GM12878 (cell line): ENCODE data around the gene LIX1L.

ENCODE experiments used
- EZH2 ChIP-seq: IDR thresholded peaks from 2 replicates; pipeline ENCODE4 v1.6.1; 2012; ENCODE audit warnings: low read depth, mild to moderate bottlenecking, control low read depth, inconsistent platforms, low read length, borderline replicate concordance; ENCODE audit not compliant: control insufficient read depth
- FOXM1 ChIP-seq: IDR thresholded peaks from 2 replicates; pipeline ENCODE4 v1.6.1; 2012; ENCODE audit warnings: low read depth, mild to moderate bottlenecking, inconsistent platforms, low read length, moderate library complexity
- JUNB ChIP-seq: IDR thresholded peaks from 2 replicates; pipeline ENCODE4 v1.6.1; 2016; ENCODE audit warnings: antibody characterized with exemption, mild to moderate bottlenecking
- NFYB ChIP-seq: IDR thresholded peaks from 2 replicates; pipeline ENCODE4 v1.6.1; 2011; ENCODE audit warnings: low read depth, mild to moderate bottlenecking, low read length, improper control_type of control experiment, moderate library complexity; ENCODE audit not compliant: insufficient read depth
- POLR2A ChIP-seq: IDR thresholded peaks from 2 replicates; pipeline ENCODE4 v1.6.1; 2011; ENCODE audit warnings: low read depth, mild to moderate bottlenecking, low read length
- SIN3A ChIP-seq: IDR thresholded peaks from 2 replicates; pipeline ENCODE4 v1.6.1; 2012; ENCODE audit warnings: low read depth, low read length, improper control_type of control experiment
- TCF7 ChIP-seq: IDR thresholded peaks from 2 replicates; pipeline ENCODE4 v1.6.1; 2014; ENCODE audit warnings: antibody characterized with exemption, borderline replicate concordance
- ZSCAN29 ChIP-seq: fragments of 450-650 bp; IDR thresholded peaks from 2 replicates; pipeline ENCODE4 v1.6.1; 2017; ENCODE audit warnings: mild to moderate bottlenecking, moderate library complexity
- TF ChIP-seq, protein P1 (sequence below), 3 experiments: IDR thresholded peaks in 2 of 3; conservative IDR thresholded peaks in 1 of 3; 2 replicates each; pipeline ENCODE4 v1.5.1; 2011; ENCODE audit warnings: low read depth in 3 of 3, low read length in 3 of 3, mild to moderate bottlenecking in 3 of 3, control low read depth in 2 of 3, moderate library complexity in 2 of 3, inconsistent platforms in 1 of 3, mixed read lengths in 1 of 3; ENCODE audit not compliant: control insufficient read depth in 2 of 3, insufficient read depth in 1 of 3; ENCODE audit errors: extremely low read depth in 1 of 3
- TF ChIP-seq, protein P2 (sequence below): IDR thresholded peaks from 2 replicates; pipeline ENCODE4 v1.6.1; 2012; ENCODE audit warnings: mild to moderate bottlenecking, low read depth, low read length
- TF ChIP-seq, protein P3 (sequence below): fragments of 450-650 bp; IDR thresholded peaks from 2 replicates; pipeline ENCODE4 v1.6.1; 2014; ENCODE audit warnings: mild to moderate bottlenecking
- TF ChIP-seq, protein P4 (sequence below): IDR thresholded peaks from 2 replicates; pipeline ENCODE4 v1.6.1; 2011; ENCODE audit warnings: borderline replicate concordance, low read depth, mild to moderate bottlenecking, moderate library complexity, mixed read lengths, low read length; ENCODE audit not compliant: insufficient read depth; ENCODE audit errors: extremely low read length

DNA sequence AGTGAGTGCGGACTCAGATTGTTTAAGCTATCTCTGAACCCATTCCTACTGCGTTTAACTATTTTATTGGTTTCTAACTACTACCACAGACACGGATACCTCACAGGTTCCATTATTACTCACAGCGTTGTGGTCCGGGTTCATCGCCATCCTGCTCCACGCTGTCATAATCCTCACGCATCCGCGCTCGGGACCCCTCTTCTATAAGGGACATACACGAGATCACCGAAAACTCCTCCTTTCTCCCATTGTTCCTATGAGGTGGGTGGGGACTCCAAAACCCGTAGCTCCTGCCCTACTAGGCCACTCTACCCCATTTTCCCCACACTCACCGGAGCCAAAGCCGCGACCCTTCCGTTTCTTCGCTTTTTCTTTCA lies 31.1 kb downstream of the LIX1L start:
- peak; percentile 19; the same call in 1 of the 2 replicates for TF ChIP-seq JUNB
- no peak for TF ChIP-seq NFYB
- no peak for TF ChIP-seq FOXM1
- no peak for TF ChIP-seq POLR2A
- TF ChIP-seq, protein P1, sequence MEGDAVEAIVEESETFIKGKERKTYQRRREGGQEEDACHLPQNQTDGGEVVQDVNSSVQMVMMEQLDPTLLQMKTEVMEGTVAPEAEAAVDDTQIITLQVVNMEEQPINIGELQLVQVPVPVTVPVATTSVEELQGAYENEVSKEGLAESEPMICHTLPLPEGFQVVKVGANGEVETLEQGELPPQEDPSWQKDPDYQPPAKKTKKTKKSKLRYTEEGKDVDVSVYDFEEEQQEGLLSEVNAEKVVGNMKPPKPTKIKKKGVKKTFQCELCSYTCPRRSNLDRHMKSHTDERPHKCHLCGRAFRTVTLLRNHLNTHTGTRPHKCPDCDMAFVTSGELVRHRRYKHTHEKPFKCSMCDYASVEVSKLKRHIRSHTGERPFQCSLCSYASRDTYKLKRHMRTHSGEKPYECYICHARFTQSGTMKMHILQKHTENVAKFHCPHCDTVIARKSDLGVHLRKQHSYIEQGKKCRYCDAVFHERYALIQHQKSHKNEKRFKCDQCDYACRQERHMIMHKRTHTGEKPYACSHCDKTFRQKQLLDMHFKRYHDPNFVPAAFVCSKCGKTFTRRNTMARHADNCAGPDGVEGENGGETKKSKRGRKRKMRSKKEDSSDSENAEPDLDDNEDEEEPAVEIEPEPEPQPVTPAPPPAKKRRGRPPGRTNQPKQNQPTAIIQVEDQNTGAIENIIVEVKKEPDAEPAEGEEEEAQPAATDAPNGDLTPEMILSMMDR (IDR thresholded peaks at IDR 0.05 in 2 of 3, conservative IDR thresholded peaks at IDR 0.05 in 1 of 3; ENCODE audit: control insufficient read depth in 2 of 3, extremely low read depth in 1 of 3, insufficient read depth in 1 of 3, low read depth in 3 of 3, low read length in 3 of 3): no peak
- no peak for TF ChIP-seq TCF7
- TF ChIP-seq SIN3A: no peak
- TF ChIP-seq EZH2: no peak
- TF ChIP-seq, protein P2, sequence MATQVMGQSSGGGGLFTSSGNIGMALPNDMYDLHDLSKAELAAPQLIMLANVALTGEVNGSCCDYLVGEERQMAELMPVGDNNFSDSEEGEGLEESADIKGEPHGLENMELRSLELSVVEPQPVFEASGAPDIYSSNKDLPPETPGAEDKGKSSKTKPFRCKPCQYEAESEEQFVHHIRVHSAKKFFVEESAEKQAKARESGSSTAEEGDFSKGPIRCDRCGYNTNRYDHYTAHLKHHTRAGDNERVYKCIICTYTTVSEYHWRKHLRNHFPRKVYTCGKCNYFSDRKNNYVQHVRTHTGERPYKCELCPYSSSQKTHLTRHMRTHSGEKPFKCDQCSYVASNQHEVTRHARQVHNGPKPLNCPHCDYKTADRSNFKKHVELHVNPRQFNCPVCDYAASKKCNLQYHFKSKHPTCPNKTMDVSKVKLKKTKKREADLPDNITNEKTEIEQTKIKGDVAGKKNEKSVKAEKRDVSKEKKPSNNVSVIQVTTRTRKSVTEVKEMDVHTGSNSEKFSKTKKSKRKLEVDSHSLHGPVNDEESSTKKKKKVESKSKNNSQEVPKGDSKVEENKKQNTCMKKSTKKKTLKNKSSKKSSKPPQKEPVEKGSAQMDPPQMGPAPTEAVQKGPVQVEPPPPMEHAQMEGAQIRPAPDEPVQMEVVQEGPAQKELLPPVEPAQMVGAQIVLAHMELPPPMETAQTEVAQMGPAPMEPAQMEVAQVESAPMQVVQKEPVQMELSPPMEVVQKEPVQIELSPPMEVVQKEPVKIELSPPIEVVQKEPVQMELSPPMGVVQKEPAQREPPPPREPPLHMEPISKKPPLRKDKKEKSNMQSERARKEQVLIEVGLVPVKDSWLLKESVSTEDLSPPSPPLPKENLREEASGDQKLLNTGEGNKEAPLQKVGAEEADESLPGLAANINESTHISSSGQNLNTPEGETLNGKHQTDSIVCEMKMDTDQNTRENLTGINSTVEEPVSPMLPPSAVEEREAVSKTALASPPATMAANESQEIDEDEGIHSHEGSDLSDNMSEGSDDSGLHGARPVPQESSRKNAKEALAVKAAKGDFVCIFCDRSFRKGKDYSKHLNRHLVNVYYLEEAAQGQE: no peak
- no peak for TF ChIP-seq ZSCAN29
- TF ChIP-seq, protein P3, sequence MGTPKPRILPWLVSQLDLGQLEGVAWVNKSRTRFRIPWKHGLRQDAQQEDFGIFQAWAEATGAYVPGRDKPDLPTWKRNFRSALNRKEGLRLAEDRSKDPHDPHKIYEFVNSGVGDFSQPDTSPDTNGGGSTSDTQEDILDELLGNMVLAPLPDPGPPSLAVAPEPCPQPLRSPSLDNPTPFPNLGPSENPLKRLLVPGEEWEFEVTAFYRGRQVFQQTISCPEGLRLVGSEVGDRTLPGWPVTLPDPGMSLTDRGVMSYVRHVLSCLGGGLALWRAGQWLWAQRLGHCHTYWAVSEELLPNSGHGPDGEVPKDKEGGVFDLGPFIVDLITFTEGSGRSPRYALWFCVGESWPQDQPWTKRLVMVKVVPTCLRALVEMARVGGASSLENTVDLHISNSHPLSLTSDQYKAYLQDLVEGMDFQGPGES: no peak
- TF ChIP-seq, protein P4, sequence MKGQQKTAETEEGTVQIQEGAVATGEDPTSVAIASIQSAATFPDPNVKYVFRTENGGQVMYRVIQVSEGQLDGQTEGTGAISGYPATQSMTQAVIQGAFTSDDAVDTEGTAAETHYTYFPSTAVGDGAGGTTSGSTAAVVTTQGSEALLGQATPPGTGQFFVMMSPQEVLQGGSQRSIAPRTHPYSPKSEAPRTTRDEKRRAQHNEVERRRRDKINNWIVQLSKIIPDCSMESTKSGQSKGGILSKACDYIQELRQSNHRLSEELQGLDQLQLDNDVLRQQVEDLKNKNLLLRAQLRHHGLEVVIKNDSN: no peak
